Epithelial cell of proximal tubule (primary cell): ENCODE results near the gene SH3D19. TPM values are rescaled to one million over a fixed set of nuclear protein-coding genes. Genes with fewer than 3 reads are reported as not detected.

Source experiments
- DNase-seq: peaks from one replicate; pipeline ENCODE4 v3.0.0-alpha.2; 2011; ENCODE audit warnings: low read depth
- H3K4me3 ChIP-seq: 2 replicates; pipeline ENCODE4 v1.5.1; 2011; ENCODE audit warnings: low read depth, mild to moderate bottlenecking, low read length
- CTCF ChIP-seq: conservative IDR thresholded peaks from 2 replicates; pipeline ENCODE4 v1.5.1; 2012; ENCODE audit warnings: low read depth, mild to moderate bottlenecking, low read length
- total RNA-seq: library from RNA; depleted of rRNA; stranded (reverse); fragments of >200 nt; gene quantifications from 2 replicates; pipeline ENCODE4 v1.2.3, GENCODE V29; 2015

Gene SH3D19
- total RNA-seq, 1 donor from 2014 or later = 14.8 TPM

- DNase-seq = peak; percentile 67
- H3K4me3 ChIP-seq = no peak overlapping the region
- TF ChIP-seq CTCF = no peak
These were observed 140.6 kb downstream of the SH3D19 start for GRCh38 chr4:151184523-151185458.

GRCh38 chr4:151182455-151182996, 142.9 kb downstream of the SH3D19 start:
- no peak for DNase-seq
- no peak for TF ChIP-seq CTCF

GRCh38 chr4:151176685-151177084, 148.7 kb downstream of the SH3D19 start:
- H3K4me3 ChIP-seq = no peak overlapping the region
- DNase-seq = no peak
- no peak for TF ChIP-seq CTCF

More at GRCh38 chr4:151182455-151182996, 142.9 kb downstream of the SH3D19 start:
- H3K4me3 ChIP-seq = no peak overlapping the region

GRCh38 chr4:151175754-151176631, 149.4 kb downstream of the SH3D19 start:
- no peak overlapping the region for H3K4me3 ChIP-seq
- TF ChIP-seq CTCF = no peak
- no peak for DNase-seq

- no peak for DNase-seq
These were observed 150.2 kb downstream of the SH3D19 start for GRCh38 chr4:151175233-151175632.

GRCh38 chr4:151174784-151175183, 150.6 kb downstream of the SH3D19 start:
- DNase-seq = no peak
- H3K4me3 ChIP-seq = no peak overlapping the region
- TF ChIP-seq CTCF = no peak

More at GRCh38 chr4:151175233-151175632, 150.2 kb downstream of the SH3D19 start:
- H3K4me3 ChIP-seq = no peak overlapping the region
- no peak for TF ChIP-seq CTCF
